HG03196 (cell line): ENCODE results near the gene ACAA1.
"Not testable (repeated sequence)": the region's sequence is repeated elsewhere in the genome, so short reads cannot be mapped to it uniquely, and the experiment has no call there.

Experiments used
- ATAC-seq: cut with Tn5 transposase; IDR thresholded peaks from one replicate; pipeline ENCODE4 v1.9.1; 2021; ENCODE audit not compliant: unreplicated experiment

The ACAA1 gene

DNA sequence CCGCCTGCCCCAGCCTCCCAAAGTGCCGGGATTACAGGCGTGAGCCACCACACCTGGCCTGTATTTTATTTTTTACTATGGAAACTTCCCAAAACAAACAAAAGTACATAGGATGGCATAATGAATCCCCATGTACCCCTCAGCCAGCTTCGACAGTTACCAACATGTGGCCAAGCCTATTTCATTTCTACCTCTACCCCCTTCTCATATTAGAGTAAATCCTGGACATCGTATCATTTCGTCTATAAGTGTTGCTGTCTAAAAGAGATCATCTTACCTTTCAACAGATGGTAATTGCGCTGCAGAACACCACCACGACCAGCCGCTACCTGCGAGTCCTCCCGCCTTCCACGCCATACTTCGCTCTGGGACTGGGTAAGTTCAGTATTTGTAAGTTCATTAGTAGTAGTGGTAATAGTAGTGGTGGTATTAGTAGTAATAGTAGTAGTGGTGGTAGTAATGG lies 53.0 kb downstream of the ACAA1 start:
- no peak for ATAC-seq

- ATAC-seq: not testable (repeated sequence)
These were observed 53.7 kb downstream of the ACAA1 start for GRCh38 chr3:38083254-38083653.

DNA sequence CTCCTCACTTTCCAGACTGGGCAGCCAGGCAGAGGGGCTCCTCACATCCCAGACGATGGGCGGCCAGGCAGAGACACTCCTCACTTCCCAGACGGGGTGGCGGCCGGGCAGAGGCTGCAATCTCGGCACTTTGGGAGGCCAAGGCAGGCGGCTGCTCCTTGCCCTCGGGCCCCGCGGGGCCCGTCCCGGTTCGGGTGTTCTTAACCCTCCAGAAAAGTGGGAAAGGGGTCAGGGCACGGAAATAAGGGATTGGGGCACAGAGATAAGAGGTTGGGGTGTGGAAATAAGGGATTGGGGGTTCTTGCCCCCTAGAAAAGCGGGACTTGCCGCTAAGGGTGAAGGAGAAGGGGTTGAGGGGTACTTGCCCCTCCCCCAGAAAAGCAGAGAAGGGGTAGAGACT lies 54.6 kb downstream of the ACAA1 start:
- not testable (repeated sequence) for ATAC-seq

DNA sequence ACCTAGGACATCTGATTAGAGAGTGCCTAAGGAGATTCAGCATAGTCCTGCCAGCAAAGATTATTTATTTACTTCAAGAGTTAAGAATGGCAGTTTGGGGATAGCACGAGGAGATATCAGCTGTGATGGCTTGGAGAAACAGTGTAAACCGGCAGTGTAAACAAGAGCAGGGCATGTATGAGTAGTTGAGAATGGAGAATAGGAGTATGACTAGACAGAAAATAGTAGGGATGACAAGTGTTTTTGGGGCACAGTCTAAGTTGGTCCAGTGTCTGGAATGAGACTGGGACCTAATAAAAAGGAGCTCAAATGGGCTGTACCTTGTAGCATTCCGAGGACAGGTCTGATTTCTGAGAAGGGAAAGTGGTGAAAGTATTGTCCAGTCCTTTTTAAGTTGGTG lies 59.9 kb downstream of the ACAA1 start:
- not testable (repeated sequence) for ATAC-seq
